HepG2 (cell line): ENCODE data around the gene MRPS11. TPM values are rescaled to one million over a fixed set of nuclear protein-coding genes. Genes with fewer than 3 reads are reported as not detected.

Source experiments
- ELK4 ChIP-seq: sonication (generic); formaldehyde crosslinking; IDR thresholded peaks from 2 replicates; pipeline ENCODE4 v1.9.0; 2021; ENCODE audit warnings: missing genetic modification reagents, borderline replicate concordance
- FOXP1 ChIP-seq, 2 experiments: fragments of 450-650 bp in 1 of 2; IDR thresholded peaks; 2 replicates each; pipeline ENCODE4 v1.6.1; 2017 to 2018; ENCODE audit warnings: antibody characterized with exemption in 1 of 2
- RFX5 ChIP-seq: IDR thresholded peaks from 2 replicates; pipeline ENCODE4 v1.6.1; 2011; ENCODE audit warnings: low read depth, low read length, improper control_type of control experiment
- TFDP1 ChIP-seq: IDR thresholded peaks from 2 replicates; pipeline ENCODE4 v1.6.1; 2016; ENCODE audit warnings: missing compliant biosample characterization, missing genetic modification reagents, borderline replicate concordance
- ZNF343 ChIP-seq: sonication (generic); formaldehyde crosslinking; IDR thresholded peaks from 2 replicates; pipeline ENCODE4 v1.4.0; 2020; ENCODE audit warnings: mild to moderate bottlenecking, missing genetic modification reagents
- ZNF350 ChIP-seq: sonication (generic); formaldehyde crosslinking; IDR thresholded peaks from 2 replicates; pipeline ENCODE4 v1.4.0; 2020; ENCODE audit warnings: mild to moderate bottlenecking, low read depth, missing genetic modification reagents, borderline replicate concordance
- ZNF441 ChIP-seq: sonication (generic); formaldehyde crosslinking; IDR thresholded peaks from 2 replicates; pipeline ENCODE4 v1.7.0; 2021; ENCODE audit warnings: missing genetic modification reagents, borderline replicate concordance
- ZNF646 ChIP-seq: sonication (generic); formaldehyde crosslinking; IDR thresholded peaks from 2 replicates; pipeline ENCODE4 v1.9.0; 2021; ENCODE audit warnings: mild to moderate bottlenecking, missing genetic modification reagents
- polyA plus RNA-seq, 8 experiments: library from polyadenylated mRNA; depleted of rRNA in 3 of 8; stranded (reverse) in 7 of 8; unstranded in 1 of 8; fragments of >200 nt; fragmentation: Illumina TruSeq in 4 of 8; extraction: Trizol in 4 of 8; gene quantifications; 2 replicates each; pipeline versions ENCODE4 v1.2.1 to v1.2.3, GENCODE V29; 2011 to 2016; ENCODE audit warnings: low read depth in 4 of 8, missing spikeins in 1 of 8, mixed read lengths in 1 of 8; ENCODE audit not compliant: insufficient read depth in 1 of 8
- total RNA-seq, 5 experiments: library from RNA; depleted of rRNA; stranded (reverse); fragments of >200 nt; fragmentation: Illumina TruSeq; extraction: Trizol; gene quantifications; 2 replicates each; pipeline ENCODE4 v1.2.3, GENCODE V29; 2016; ENCODE audit warnings: low read depth in 1 of 5
- TF ChIP-seq, protein P1 (sequence below): sonication (generic); formaldehyde crosslinking; IDR thresholded peaks from 2 replicates; pipeline ENCODE4 v1.5.0; 2020; ENCODE audit warnings: mild to moderate bottlenecking, missing genetic modification reagents, borderline replicate concordance

MRPS11 gene
- total and polyA plus RNA-seq, 2 of the 13 experiments (the other 11 are each of a cell fraction or from before 2014, with no cell fraction given) = 50.1 to 72.7 TPM

GRCh38 chr15:88465633-88466224 is 1.8 kb upstream of the MRPS11 start (continued):
- no peak for TF ChIP-seq ZNF646 (CRISPR knock-in tag)
- peak; percentile 55; the same call in 1 of the 2 replicates for TF ChIP-seq ZNF441 (CRISPR knock-in tag)
- TF ChIP-seq FOXP1 (IDR thresholded peaks at IDR 0.05) = no peak
- TF ChIP-seq FOXP1 (CRISPR knock-in tag; IDR thresholded peaks at IDR 0.05) = peak; percentile 63
- TF ChIP-seq RFX5 = no peak
- no peak for TF ChIP-seq ELK4 (CRISPR knock-in tag)
- no peak for TF ChIP-seq ZNF350
- TF ChIP-seq ZNF343 = no peak
- TF ChIP-seq, protein P1, sequence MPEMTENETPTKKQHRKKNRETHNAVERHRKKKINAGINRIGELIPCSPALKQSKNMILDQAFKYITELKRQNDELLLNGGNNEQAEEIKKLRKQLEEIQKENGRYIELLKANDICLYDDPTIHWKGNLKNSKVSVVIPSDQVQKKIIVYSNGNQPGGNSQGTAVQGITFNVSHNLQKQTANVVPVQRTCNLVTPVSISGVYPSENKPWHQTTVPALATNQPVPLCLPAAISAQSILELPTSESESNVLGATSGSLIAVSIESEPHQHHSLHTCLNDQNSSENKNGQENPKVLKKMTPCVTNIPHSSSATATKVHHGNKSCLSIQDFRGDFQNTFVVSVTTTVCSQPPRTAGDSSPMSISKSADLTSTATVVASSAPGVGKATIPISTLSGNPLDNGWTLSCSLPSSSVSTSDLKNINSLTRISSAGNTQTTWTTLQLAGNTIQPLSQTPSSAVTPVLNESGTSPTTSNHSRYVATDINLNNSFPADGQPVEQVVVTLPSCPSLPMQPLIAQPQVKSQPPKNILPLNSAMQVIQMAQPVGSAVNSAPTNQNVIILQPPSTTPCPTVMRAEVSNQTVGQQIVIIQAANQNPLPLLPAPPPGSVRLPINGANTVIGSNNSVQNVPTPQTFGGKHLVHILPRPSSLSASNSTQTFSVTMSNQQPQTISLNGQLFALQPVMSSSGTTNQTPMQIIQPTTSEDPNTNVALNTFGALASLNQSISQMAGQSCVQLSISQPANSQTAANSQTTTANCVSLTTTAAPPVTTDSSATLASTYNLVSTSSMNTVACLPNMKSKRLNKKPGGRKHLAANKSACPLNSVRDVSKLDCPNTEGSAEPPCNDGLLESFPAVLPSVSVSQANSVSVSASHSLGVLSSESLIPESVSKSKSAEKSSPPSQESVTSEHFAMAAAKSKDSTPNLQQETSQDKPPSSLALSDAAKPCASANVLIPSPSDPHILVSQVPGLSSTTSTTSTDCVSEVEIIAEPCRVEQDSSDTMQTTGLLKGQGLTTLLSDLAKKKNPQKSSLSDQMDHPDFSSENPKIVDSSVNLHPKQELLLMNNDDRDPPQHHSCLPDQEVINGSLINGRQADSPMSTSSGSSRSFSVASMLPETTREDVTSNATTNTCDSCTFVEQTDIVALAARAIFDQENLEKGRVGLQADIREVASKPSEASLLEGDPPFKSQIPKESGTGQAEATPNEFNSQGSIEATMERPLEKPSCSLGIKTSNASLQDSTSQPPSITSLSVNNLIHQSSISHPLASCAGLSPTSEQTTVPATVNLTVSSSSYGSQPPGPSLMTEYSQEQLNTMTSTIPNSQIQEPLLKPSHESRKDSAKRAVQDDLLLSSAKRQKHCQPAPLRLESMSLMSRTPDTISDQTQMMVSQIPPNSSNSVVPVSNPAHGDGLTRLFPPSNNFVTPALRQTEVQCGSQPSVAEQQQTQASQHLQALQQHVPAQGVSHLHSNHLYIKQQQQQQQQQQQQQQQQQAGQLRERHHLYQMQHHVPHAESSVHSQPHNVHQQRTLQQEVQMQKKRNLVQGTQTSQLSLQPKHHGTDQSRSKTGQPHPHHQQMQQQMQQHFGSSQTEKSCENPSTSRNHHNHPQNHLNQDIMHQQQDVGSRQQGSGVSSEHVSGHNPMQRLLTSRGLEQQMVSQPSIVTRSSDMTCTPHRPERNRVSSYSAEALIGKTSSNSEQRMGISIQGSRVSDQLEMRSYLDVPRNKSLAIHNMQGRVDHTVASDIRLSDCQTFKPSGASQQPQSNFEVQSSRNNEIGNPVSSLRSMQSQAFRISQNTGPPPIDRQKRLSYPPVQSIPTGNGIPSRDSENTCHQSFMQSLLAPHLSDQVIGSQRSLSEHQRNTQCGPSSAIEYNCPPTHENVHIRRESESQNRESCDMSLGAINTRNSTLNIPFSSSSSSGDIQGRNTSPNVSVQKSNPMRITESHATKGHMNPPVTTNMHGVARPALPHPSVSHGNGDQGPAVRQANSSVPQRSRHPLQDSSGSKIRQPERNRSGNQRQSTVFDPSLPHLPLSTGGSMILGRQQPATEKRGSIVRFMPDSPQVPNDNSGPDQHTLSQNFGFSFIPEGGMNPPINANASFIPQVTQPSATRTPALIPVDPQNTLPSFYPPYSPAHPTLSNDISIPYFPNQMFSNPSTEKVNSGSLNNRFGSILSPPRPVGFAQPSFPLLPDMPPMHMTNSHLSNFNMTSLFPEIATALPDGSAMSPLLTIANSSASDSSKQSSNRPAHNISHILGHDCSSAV (CRISPR knock-in tag) = no peak
- TF ChIP-seq TFDP1 (CRISPR knock-in tag) = peak; percentile 96
